Body of pancreas (tissue), 4 donors: ENCODE data around the gene OTUD3.

Source experiments
- CTCF ChIP-seq, 7 experiments: fragments of 450-650 bp in 4 of 7; fragments of 200-600 bp in 3 of 7; sonication (generic) in 3 of 7; IDR thresholded peaks; one replicate each; pipeline ENCODE4 v1.5.1; 2016 to 2019; ENCODE audit warnings: antibody characterized with exemption in 7 of 7
- POLR2A ChIP-seq, 3 donors: fragments of 450-650 bp; IDR thresholded peaks; one replicate each; pipeline ENCODE4 v1.6.1; 2016; ENCODE audit warnings: antibody characterized with exemption in 3 of 3, mild to moderate bottlenecking in 2 of 3

- TF ChIP-seq CTCF (IDR thresholded peaks at IDR 0.05) (no peak), POLR2A (IDR thresholded peaks at IDR 0.05) (no peak)
Observed at GRCh38 chr1:19923137-19923952, 41.1 kb downstream of the OTUD3 start, which contains the start of gene PLA2G2E.
